ENCODE measurements around the gene TCN2. TPM values are rescaled to one million over a fixed set of nuclear protein-coding genes. Genes with fewer than 3 reads are reported as not detected.

Gene TCN2
- total RNA-seq, 1 donor from 2014 or later, result 2.7 TPM

DNA sequence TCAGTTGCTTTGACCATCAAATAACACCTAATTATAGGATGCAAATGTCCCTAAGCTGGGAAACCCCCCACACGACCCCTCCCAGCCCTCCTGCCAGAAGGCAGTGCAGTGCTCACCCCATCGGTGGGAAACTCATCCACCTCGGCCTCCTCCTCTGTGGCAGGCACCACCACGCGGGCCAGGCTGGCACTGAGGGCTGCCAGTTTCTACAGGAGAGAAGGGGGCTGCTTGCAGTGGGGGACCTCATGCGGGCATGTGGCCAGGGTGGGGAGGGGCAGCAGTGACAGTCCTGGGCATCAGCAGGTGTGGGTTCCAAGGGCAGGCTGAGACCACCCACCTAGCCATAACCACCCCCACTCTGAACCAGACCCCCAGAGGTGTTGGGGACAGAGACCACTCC lies 26.1 kb upstream of the TCN2 start:
- Histone ChIP-seq H3K27ac (ENCODE audit: low read depth, low read length) (no peak overlapping the region), H3K4me3 (ENCODE audit: insufficient read depth, low read depth, low read length) (no peak overlapping the region), H2AFZ (ENCODE audit: low read depth, low read length) (no peak overlapping the region), H3K4me2 (ENCODE audit: low read length) (no peak overlapping the region), H4K20me1 (ENCODE audit: insufficient read depth, low read length) (peaks cover 31% of the 10 kb centered on the region), H3K79me2 (ENCODE audit: insufficient read depth, low read length) (peaks cover 4% of the 10 kb centered on the region), H3K36me3 (ENCODE audit: insufficient read depth, low read length) (peaks cover 48% of the 10 kb centered on the region), H3K9ac (ENCODE audit: low read length) (no peak overlapping the region), H3K4me1 (ENCODE audit: insufficient read depth, low read length) (no peaks in the 10 kb centered on the region), H3K27me3 (ENCODE audit: insufficient read depth, low read length) (no peaks in the 10 kb centered on the region), H3K9me3 (ENCODE audit: insufficient read depth, low read depth, low read length) (no peaks in the 10 kb centered on the region)
- H3K4me3 Mint-ChIP-seq (ENCODE audit: unreplicated experiment), result no peak overlapping the region
- no peaks in the 10 kb centered on the region for H3K27me3 Mint-ChIP-seq (ENCODE audit: low read depth, unreplicated experiment)
- H3K9me3 Mint-ChIP-seq (ENCODE audit: unreplicated experiment), result no peaks in the 10 kb centered on the region
- H3K36me3 Mint-ChIP-seq (ENCODE audit: low read depth, unreplicated experiment), result peaks cover 20% of the 10 kb centered on the region
- no peak for DNase-seq (ENCODE audit: low read depth)
- H3K27ac Mint-ChIP-seq (ENCODE audit: unreplicated experiment), result no peak overlapping the region
- peaks cover 2% of the 10 kb centered on the region for H3K4me1 Mint-ChIP-seq (ENCODE audit: low read depth, unreplicated experiment)
- TF ChIP-seq, protein P1, sequence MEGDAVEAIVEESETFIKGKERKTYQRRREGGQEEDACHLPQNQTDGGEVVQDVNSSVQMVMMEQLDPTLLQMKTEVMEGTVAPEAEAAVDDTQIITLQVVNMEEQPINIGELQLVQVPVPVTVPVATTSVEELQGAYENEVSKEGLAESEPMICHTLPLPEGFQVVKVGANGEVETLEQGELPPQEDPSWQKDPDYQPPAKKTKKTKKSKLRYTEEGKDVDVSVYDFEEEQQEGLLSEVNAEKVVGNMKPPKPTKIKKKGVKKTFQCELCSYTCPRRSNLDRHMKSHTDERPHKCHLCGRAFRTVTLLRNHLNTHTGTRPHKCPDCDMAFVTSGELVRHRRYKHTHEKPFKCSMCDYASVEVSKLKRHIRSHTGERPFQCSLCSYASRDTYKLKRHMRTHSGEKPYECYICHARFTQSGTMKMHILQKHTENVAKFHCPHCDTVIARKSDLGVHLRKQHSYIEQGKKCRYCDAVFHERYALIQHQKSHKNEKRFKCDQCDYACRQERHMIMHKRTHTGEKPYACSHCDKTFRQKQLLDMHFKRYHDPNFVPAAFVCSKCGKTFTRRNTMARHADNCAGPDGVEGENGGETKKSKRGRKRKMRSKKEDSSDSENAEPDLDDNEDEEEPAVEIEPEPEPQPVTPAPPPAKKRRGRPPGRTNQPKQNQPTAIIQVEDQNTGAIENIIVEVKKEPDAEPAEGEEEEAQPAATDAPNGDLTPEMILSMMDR (IDR thresholded peaks at IDR 0.05; ENCODE audit: insufficient read depth, low read depth, low read length), result no peak
- TF ChIP-seq EZH2 (IDR thresholded peaks at IDR 0.05; ENCODE audit: insufficient read depth, low read length), result no peak
- FAIRE-seq, result no peak

DNA sequence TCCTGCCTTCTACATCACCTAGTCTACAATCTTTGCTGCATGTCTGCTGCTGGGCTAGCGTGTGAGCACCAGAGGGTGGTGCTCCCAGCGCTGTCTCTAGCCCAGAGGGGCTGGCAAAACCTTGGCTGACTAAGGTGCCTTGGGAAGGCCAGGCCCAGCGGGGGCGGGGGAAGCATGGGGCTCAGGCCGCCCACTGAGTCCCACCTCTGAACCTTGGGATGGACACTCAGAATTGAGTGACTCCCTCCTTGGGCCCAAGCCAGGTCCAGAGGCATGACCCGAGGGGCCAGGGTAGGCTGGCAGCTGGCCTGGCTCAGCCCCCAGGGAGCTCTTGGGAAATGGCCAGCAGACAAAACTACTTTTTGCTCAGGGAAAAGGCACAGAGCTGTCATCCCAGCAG lies 24.9 kb upstream of the TCN2 start:
- Mint-ChIP-seq H3K27ac (ENCODE audit: unreplicated experiment) (no peak overlapping the region), H3K9me3 (ENCODE audit: unreplicated experiment) (no peaks in the 10 kb centered on the region), H3K4me3 (ENCODE audit: unreplicated experiment) (no peak overlapping the region), H3K4me1 (ENCODE audit: low read depth, unreplicated experiment) (peaks cover 2% of the 10 kb centered on the region), H3K36me3 (ENCODE audit: low read depth, unreplicated experiment) (peaks cover 16% of the 10 kb centered on the region), H3K27me3 (ENCODE audit: low read depth, unreplicated experiment) (no peaks in the 10 kb centered on the region)
- H2AFZ ChIP-seq (ENCODE audit: low read depth, low read length), result no peak overlapping the region
- no peaks in the 10 kb centered on the region for H3K4me1 ChIP-seq (ENCODE audit: insufficient read depth, low read length)
- FAIRE-seq (no peak), DNase-seq (ENCODE audit: low read depth) (no peak)
- H3K79me2 ChIP-seq (ENCODE audit: insufficient read depth, low read length), result peaks cover 10% of the 10 kb centered on the region
- H3K27ac ChIP-seq (ENCODE audit: low read depth, low read length), result no peak overlapping the region
- no peaks in the 10 kb centered on the region for H3K27me3 ChIP-seq (ENCODE audit: insufficient read depth, low read length)
- H3K4me3 ChIP-seq (ENCODE audit: insufficient read depth, low read depth, low read length), result no peak overlapping the region
- H3K9me3 ChIP-seq (ENCODE audit: insufficient read depth, low read depth, low read length), result no peaks in the 10 kb centered on the region
- TF ChIP-seq EZH2 (IDR thresholded peaks at IDR 0.05; ENCODE audit: insufficient read depth, low read length), result no peak
- TF ChIP-seq, protein P1 (IDR thresholded peaks at IDR 0.05; ENCODE audit: insufficient read depth, low read depth, low read length), result no peak
- no peak overlapping the region for H3K4me2 ChIP-seq (ENCODE audit: low read length)
- H3K36me3 ChIP-seq (ENCODE audit: insufficient read depth, low read length), result peaks cover 51% of the 10 kb centered on the region
- H4K20me1 ChIP-seq (ENCODE audit: insufficient read depth, low read length), result peaks cover 30% of the 10 kb centered on the region
- no peak overlapping the region for H3K9ac ChIP-seq (ENCODE audit: low read length)

DNA sequence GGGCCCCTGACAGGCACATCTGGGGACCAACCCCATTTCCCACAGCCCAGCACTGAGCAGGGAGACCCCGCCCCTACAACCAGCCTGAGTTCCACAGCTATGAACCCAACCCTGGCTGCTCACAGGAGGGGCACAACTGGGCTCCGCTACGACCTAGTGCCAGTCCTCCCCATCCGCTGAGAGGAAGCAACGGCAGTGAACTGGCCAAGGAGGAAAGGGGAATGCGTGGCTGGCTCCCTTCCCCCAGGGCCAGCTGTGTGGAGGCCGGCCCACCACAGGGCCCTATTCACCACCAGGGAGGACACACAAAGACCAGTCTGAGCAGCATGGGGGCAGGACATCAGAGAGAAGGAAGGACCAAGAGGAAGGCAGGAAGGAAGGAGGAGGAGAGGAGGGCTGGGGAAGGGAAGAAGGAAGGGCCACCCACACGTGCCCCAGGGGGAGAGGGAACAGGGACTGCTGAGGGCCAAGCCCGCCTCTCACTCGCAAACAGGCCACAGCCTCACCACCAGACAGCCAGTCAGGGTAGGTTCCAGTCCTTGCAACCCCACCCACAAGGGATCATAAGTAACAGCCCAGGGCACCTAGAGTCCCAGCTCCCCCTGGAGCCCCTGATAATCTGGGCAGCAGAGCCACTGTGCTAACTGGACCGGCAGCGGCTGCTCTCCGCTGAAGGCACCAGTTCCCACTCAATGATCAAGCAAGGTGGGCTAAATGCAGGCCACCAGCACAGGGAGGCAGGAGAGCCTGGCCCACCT lies 24.0 kb upstream of the TCN2 start:
- Histone ChIP-seq H3K4me1 (ENCODE audit: insufficient read depth, low read length) (no peaks in the 10 kb centered on the region), H3K79me2 (ENCODE audit: insufficient read depth, low read length) (peaks cover 10% of the 10 kb centered on the region), H3K4me2 (ENCODE audit: low read length) (no peak overlapping the region), H4K20me1 (ENCODE audit: insufficient read depth, low read length) (peaks cover 30% of the 10 kb centered on the region), H3K9ac (ENCODE audit: low read length) (no peak overlapping the region), H3K27me3 (ENCODE audit: insufficient read depth, low read length) (no peaks in the 10 kb centered on the region), H3K4me3 (ENCODE audit: insufficient read depth, low read depth, low read length) (no peak overlapping the region), H3K27ac (ENCODE audit: low read depth, low read length) (no peak overlapping the region), H2AFZ (ENCODE audit: low read depth, low read length) (no peak overlapping the region), H3K36me3 (ENCODE audit: insufficient read depth, low read length) (peaks cover 57% of the 10 kb centered on the region), H3K9me3 (ENCODE audit: insufficient read depth, low read depth, low read length) (no peaks in the 10 kb centered on the region)
- FAIRE-seq, result no peak
- Mint-ChIP-seq H3K27me3 (ENCODE audit: low read depth, unreplicated experiment) (no peaks in the 10 kb centered on the region), H3K27ac (ENCODE audit: unreplicated experiment) (no peak overlapping the region), H3K9me3 (ENCODE audit: unreplicated experiment) (no peaks in the 10 kb centered on the region), H3K4me3 (ENCODE audit: unreplicated experiment) (no peak overlapping the region), H3K4me1 (ENCODE audit: low read depth, unreplicated experiment) (peaks cover 2% of the 10 kb centered on the region), H3K36me3 (ENCODE audit: low read depth, unreplicated experiment) (peaks cover 14% of the 10 kb centered on the region)
- no peak for TF ChIP-seq EZH2 (IDR thresholded peaks at IDR 0.05; ENCODE audit: insufficient read depth, low read length)
- TF ChIP-seq, protein P1 (IDR thresholded peaks at IDR 0.05; ENCODE audit: insufficient read depth, low read depth, low read length), result no peak
- DNase-seq (ENCODE audit: low read depth), result no peak
